Activated CD8-positive, alpha-beta T cell treated with anti-CD3 and anti-CD28 coated beads, Interleukin-2, amount 10 ng/mL, durations not matched to agents 7 days and 5 days (primary cell): ENCODE measurements around the gene ADK. TPM values are rescaled to one million over a fixed set of nuclear protein-coding genes. Genes with fewer than 3 reads are reported as not detected.

Experiments used
- ATAC-seq: fragments of 150-1000 bp; cut with Tn5 transposase; one replicate; pipeline ENCODE4 v1.10.0; 2021; ENCODE audit warnings: moderate library complexity
- CTCF ChIA-PET: fragments of 350-600 bp; sonication (Branson Sonifier 250); formaldehyde crosslinking; loops from one replicate; lab custom pipeline; 2021; ENCODE audit warnings: antibody characterized with exemption; lab: Charles Lee
- POLR2A ChIA-PET: fragments of 350-600 bp; sonication (Branson Sonifier 250); formaldehyde crosslinking; loops from one replicate; lab custom pipeline; 2021; ENCODE audit warnings: antibody characterized with exemption; lab: Charles Lee
- DNase-seq: peaks from one replicate; pipeline ENCODE4 v3.0.0-alpha.2; 2020
- H3K27ac Mint-ChIP-seq: one replicate; pipeline ENCODE4 v1.8.0; 2021; ENCODE audit warnings: mild to moderate bottlenecking, mixed read lengths
- H3K27me3 Mint-ChIP-seq: one replicate; pipeline ENCODE4 v1.8.0; 2021; ENCODE audit warnings: low read depth, mixed read lengths
- H3K36me3 Mint-ChIP-seq: one replicate; pipeline ENCODE4 v1.8.0; 2021; ENCODE audit warnings: low read depth, mixed read lengths
- H3K4me1 Mint-ChIP-seq: one replicate; pipeline ENCODE4 v1.8.0; 2021; ENCODE audit warnings: low read depth, mixed read lengths
- H3K4me3 Mint-ChIP-seq: one replicate; pipeline ENCODE4 v1.8.0; 2021; ENCODE audit warnings: mild to moderate bottlenecking, mixed read lengths
- H3K9me3 Mint-ChIP-seq: one replicate; pipeline ENCODE4 v1.8.0; 2022; ENCODE audit warnings: mixed read lengths; ENCODE audit not compliant: insufficient read depth
- total RNA-seq, 2 experiments: library from RNA; stranded (reverse); gene quantifications; one replicate each; pipeline ENCODE4 v1.2.3, GENCODE V29; 2021

The ADK gene
- total RNA-seq, 2 experiments from 2014 or later = 40.2 to 42.1 TPM

- Mint-ChIP-seq H3K36me3 (peaks cover 2% of the 10 kb centered on the region), H3K4me3 (peak overlapping the region; percentile 20), H3K27me3 (no peaks in the 10 kb centered on the region), H3K27ac (peak overlapping the region; percentile 83), H3K9me3 (no peaks in the 10 kb centered on the region), H3K4me1 (peaks cover 43% of the 10 kb centered on the region)
- ATAC-seq (peak; percentile 46), DNase-seq (peak; percentile 50)
- POLR2A ChIA-PET = interaction anchor here (0.6 kb wide), 1 partner anchor 556 kb away, joined by 3 read pairs; no protein-coding TSS in a partner anchor
- CTCF ChIA-PET = interaction anchor here (1.3 to 2.8 kb wide), 4 partner anchors 9 to 267 kb away, joined by 4 to 15 read pairs (median 4); no protein-coding TSS in a partner anchor
Measured at GRCh38 chr10:74754381-74754821, 603.4 kb downstream of the ADK start.

GRCh38 chr10:74755273-74755672 lies 604.3 kb downstream of the ADK start:
- ChIA-PET POLR2A (no interaction called here), CTCF (interaction anchor here (1.4 to 2.8 kb wide), 3 partner anchors 10 to 258 kb away, joined by 4 to 15 read pairs (median 4); no protein-coding TSS in a partner anchor)
- Mint-ChIP-seq H3K4me1 (peaks cover 43% of the 10 kb centered on the region), H3K27ac (peak overlapping the region; percentile 37), H3K4me3 (no peak overlapping the region), H3K9me3 (no peaks in the 10 kb centered on the region), H3K27me3 (peaks cover 3% of the 10 kb centered on the region), H3K36me3 (peaks cover 2% of the 10 kb centered on the region)
- ATAC-seq (no peak), DNase-seq (no peak)

Other genes starting within 250 kb of the ADK start
- gene PLAU, start 240.1 kb upstream of the ADK start, total RNA-seq = 1 to 10 TPM; 1.1 to 1.6 TPM
- 10 to 100 TPM; 31.2 to 33.2 TPM for gene VCL, start 153.1 kb upstream of the ADK start, total RNA-seq
- gene AP3M1, start 393 bp upstream of the ADK start, total RNA-seq = 10 to 100 TPM; 44.2 to 49.1 TPM